Purkinje cell (primary cell): ENCODE results near the gene SART3. TPM values are rescaled to one million over a fixed set of nuclear protein-coding genes. Genes with fewer than 3 reads are reported as not detected.

Experiments used
- polyA plus RNA-seq: library from polyadenylated mRNA; unstranded; fragments of >200 nt; fragmentation: Nextera tagmentation; gene quantifications from 2 replicates; pipeline ENCODE4 v1.2.1, GENCODE V29; 2014

The SART3 gene
- 10.0 and 10.4 TPM in 2 replicates for polyA plus RNA-seq

GRCh38 chr12:108560752-108561719 lies at the start of gene SART3:
TSS of gene SART3 (minus strand) at chr12:108561173. CDS start at chr12:108561154, 19 bp downstream.

DNA sequence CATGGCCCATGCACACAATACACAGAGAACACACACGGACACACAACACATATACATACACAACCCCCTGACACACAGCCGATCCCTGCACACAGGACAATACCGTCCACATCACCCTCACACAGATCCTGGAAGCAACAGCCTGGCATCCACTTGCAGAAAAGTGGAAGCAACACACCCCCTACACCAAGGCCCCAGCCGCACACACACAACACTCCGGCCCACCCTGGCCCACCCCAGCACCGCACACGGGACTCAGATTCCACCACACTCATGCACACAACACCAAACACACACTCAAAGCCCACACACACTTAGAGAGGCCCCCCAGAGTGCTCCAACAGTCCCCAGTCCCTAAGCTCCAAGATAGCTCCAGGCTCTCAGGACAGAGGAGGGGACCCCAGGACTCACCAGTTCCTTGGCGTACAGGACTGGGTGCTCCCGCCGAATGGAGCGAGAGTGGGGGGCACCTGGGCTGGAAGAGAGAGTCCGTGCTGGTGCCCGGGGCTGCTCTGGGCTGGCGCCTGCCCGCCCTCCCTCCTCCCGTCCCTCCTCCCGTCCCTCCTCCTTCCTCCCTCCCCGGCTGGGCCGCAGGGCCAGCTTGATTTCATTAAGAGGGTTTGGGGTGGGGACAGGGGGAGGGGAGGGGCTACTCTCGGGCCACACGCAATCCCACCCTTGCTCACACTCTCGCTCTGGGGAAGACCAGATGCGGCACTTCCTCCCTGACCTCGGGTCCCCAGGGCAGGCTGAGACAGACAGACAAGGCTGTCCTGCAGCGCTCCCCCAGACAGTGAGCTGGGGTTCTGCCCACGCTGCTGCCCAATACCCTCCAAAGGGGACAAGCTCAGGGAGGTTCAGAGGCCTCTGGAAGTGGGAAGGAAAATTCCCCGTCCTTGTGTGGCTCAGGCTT lies 36.8 kb upstream of the SART3 start, which contains the start of gene TMEM119:
TMEM119 (minus strand) TSS at position 526 of the 913 bp plus-strand sequence. CDS start 5,701 bp downstream, outside the sequence.

DNA sequence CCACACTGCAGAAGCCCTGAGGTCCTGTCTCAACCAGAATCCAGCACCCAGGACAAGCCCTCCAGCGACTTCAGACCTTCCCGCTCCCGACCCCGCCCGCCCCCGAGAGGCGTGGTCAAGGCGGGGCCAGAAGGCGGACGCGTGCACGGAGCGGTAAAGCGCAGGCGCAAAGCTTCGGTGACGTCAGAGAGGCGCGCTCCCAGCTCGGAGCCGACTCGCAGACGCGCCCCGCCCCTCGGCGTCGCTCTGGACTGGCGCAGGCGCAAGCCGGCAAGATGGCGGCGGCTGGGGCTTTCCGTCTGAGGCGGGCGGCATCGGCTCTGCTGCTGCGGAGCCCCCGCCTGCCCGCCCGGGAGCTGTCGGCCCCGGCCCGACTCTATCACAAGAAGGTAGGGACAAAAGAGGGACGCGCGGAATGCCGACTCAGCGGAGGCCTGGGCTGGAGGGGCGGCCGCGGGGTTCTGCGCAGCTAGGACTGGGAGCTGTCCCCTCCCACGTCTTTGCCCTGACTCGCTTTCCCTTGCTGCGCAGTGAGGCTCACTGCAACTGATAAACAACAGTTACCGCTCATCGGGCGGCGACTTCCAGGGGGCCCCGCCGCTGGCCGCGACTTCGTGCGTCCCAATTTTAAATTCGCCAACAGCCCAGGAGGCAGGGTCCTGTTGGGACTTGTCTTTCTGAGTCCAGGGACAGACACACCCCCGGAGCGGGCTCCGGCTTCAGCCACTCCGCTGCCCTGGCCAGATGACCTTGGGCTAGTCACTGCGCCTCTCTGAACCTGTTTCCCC lies 1.6 kb upstream of the SART3 start, which contains the start of gene ISCU:
ISCU (plus strand) TSS at position 249 of the 788 bp plus-strand sequence; CDS start at position 276, 27 bp downstream.

DNA sequence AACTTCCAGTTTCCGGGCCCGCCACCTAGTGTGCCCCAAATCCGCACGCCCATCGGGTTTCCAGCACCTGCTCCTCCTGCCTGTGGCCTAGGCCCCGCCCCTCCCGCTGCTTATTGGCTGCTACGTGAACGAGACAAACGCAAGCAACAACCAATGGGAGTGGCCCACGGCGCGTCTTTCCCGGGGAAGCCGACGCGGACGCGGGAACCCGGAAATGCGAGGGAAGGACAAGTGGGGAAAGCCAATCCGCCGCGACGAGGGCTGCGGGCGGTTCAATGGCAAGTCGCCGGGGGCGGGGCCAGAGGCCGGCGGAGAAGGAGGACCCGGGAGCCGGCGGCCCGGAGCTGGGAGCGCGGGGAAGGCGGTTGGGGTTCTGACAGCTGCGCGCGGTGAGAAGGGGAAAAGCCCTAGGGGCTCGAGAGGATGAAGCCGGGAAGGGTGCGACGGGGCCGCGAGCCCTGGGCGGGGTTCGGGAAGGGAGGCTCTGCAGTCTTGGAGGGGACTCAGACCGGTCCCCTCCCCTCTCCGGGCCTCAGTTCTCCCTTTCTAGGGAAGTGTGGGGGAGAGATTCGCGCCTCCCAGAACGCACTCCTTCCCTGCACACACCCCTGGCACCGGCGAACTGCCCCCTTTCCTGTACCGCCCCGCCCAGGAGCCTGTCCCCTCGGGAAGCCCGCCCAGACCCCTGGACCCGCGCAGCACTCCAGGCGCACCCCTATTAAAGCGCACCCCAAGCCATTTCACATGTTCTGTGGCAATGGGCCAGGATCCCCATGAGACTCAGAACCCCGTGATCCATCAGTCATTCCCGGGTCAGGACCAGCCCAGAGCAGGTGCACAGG lies 45.8 kb downstream of the SART3 start, which contains the start of gene FICD:
FICD (plus strand) TSS at position 305 of the 842 bp plus-strand sequence. CDS start 1,696 bp downstream, outside the sequence.

Other genes with a start within 250 kb of the SART3 start
- gene CMKLR1, start 221.9 kb downstream of the SART3 start, polyA plus RNA-seq = not detected in 2 replicates
- gene FICD, start 45.9 kb downstream of the SART3 start, polyA plus RNA-seq = 22.6 and 29.9 TPM in 2 replicates
- gene ISCU, start 1.4 kb upstream of the SART3 start, polyA plus RNA-seq = 183 and 186 TPM in 2 replicates
- not detected in 2 replicates for gene TMEM119, start 36.9 kb upstream of the SART3 start, polyA plus RNA-seq
- gene SELPLG, start 72.7 kb upstream of the SART3 start, polyA plus RNA-seq = not detected in 2 replicates
- 25.7 and 27.9 TPM in 2 replicates for gene CORO1C, start 170.3 kb upstream of the SART3 start, polyA plus RNA-seq